A673 (cell line): Measurements from ENCODE around the gene DOCK4. TPM values are rescaled to one million over a fixed set of nuclear protein-coding genes. Genes with fewer than 3 reads are reported as not detected.

Source experiments
- BruUV-seq: library from RNA; stranded (reverse); fragments of 400-500 nt; replicated peaks from 2 replicates; lab custom pipeline; 2021; lab: Mats Ljungman, UMichigan
- CTCF ChIA-PET: fragments of 300-600 bp; sonication (Branson Sonifier 250); formaldehyde crosslinking; loops from one replicate; lab custom pipeline; 2022; ENCODE audit warnings: antibody characterized with exemption; lab: Charles Lee
- POLR2A ChIA-PET: fragments of 300-600 bp; sonication (Branson Sonifier 250); formaldehyde crosslinking; loops from one replicate; lab custom pipeline; 2022; ENCODE audit warnings: antibody characterized with exemption; ENCODE audit not compliant: low non-redundant PET; lab: Charles Lee
- DNase-seq: peaks from one replicate; pipeline ENCODE4 v3.0.0-alpha.2; 2015; ENCODE audit warnings: low spot score
- H3K27ac ChIP-seq: fragments of 200-600 bp; sonication (generic); 2 replicates; pipeline ENCODE4 v1.5.1; 2016; ENCODE audit warnings: mixed run types, low read depth, mild to moderate bottlenecking, mixed read lengths, antibody characterized with exemption, low read length; ENCODE audit not compliant: poor library complexity, severe bottlenecking
- H3K27me3 ChIP-seq: fragments of 200-600 bp; sonication (generic); replicated peaks from 2 replicates; pipeline ENCODE4 v1.6.1; 2017; ENCODE audit warnings: mixed run types, low read depth, mild to moderate bottlenecking, mixed read lengths, antibody characterized with exemption, low read length; ENCODE audit not compliant: insufficient read depth, poor library complexity
- H3K36me3 ChIP-seq: fragments of 200-600 bp; sonication (generic); 2 replicates; pipeline ENCODE4 v1.6.1; 2016; ENCODE audit warnings: mixed run types, mild to moderate bottlenecking, mixed read lengths, antibody characterized with exemption, low read length; ENCODE audit not compliant: insufficient read depth, poor library complexity, severe bottlenecking
- H3K4me1 ChIP-seq: fragments of 200-600 bp; sonication (generic); 2 replicates; pipeline ENCODE4 v1.6.1; 2017; ENCODE audit warnings: mixed run types, mild to moderate bottlenecking, mixed read lengths, antibody characterized with exemption, low read length; ENCODE audit not compliant: insufficient read depth, poor library complexity, severe bottlenecking
- H3K4me3 ChIP-seq: fragments of 200-600 bp; sonication (generic); 2 replicates; pipeline ENCODE4 v1.5.1; 2016; ENCODE audit warnings: low read depth, mixed run types, mild to moderate bottlenecking, mixed read lengths, low read length; ENCODE audit not compliant: poor library complexity, severe bottlenecking
- H3K9me3 ChIP-seq: fragments of 200-600 bp; sonication (generic); 2 replicates; pipeline ENCODE4 v1.6.1; 2016; ENCODE audit warnings: mixed run types, low read depth, mild to moderate bottlenecking, mixed read lengths, antibody characterized with exemption, low read length; ENCODE audit not compliant: poor library complexity, severe bottlenecking
- EZH2 ChIP-seq: fragments of 200-600 bp; sonication (generic); IDR thresholded peaks from 2 replicates; pipeline ENCODE4 v1.6.1; 2017; ENCODE audit warnings: borderline replicate concordance, low read depth, mild to moderate bottlenecking, mixed read lengths, antibody characterized with exemption, low read length; ENCODE audit not compliant: poor library complexity, severe bottlenecking
- intact Hi-C: fragments of 100-400 bp; cut with micrococcal nuclease; formaldehyde crosslinking; loops from one replicate; pipeline ENCODE4 v1.10.0; 2022; ENCODE audit not compliant: unreplicated experiment
- total RNA-seq: library from RNA; stranded (reverse); gene quantifications from 2 replicates; pipeline ENCODE4 v1.2.3, GENCODE V29; 2021
- TF ChIP-seq, protein P1 (sequence below): fragments of 300-800, 200-600 bp; sonication (generic); conservative IDR thresholded peaks from 2 replicates; pipeline ENCODE4 v1.5.1; 2017; ENCODE audit warnings: low read depth, mild to moderate bottlenecking, antibody characterized with exemption, low read length, moderate library complexity, mixed read lengths

Gene DOCK4
- total RNA-seq, 1 experiment from 2014 or later: 28.5 TPM

DNA sequence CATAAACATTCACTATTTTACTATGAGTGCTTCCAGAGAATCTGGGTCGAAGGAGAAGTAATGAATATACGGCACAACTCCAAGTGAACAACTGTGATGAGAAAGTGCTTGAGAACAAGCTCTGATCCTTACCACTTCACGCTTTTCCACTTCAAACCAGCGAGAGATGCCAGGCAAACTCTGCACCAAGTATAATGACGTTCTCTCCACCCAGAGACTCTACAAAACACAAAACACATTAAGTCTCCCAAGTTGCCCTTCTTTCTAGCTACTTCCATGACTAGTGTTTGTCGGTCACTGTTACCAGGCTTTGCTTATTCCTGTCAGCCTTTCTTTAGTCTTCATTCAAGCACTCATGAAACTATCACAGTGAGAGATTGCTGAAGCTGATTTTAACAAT, 450.8 kb downstream of the DOCK4 start:
- Histone ChIP-seq H3K27me3 (no peaks in the 10 kb centered on the region), H3K4me1 (peaks cover 17% of the 10 kb centered on the region), H3K4me3 (no peak overlapping the region), H3K27ac (no peak overlapping the region), H3K36me3 (no peaks in the 10 kb centered on the region), H3K9me3 (no peaks in the 10 kb centered on the region)
- CTCF ChIA-PET: no interaction called here
- intact Hi-C loops: no loop called here
- DNase-seq: no peak
- POLR2A ChIA-PET: no interaction called here
- BruUV-seq: no TSS peak
- TF ChIP-seq EZH2: no peak

DNA sequence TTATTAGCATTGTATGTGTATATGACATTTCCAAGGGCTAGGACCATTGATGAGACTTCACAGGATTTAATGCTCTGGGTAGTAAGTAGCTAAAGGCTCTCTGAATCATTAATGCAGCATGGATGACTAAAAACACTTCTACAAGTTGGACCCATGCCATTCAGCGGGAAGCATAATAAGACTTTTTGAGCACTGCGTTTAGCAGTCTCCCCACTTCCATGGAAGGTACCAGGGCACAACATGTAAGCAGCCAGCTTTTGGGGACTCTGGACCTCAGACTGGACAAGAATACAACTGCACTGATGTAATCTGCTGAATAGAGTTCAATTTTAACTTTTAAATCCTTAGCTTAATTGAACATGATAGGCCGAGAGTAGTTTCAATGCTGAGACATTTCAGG, 452.2 kb downstream of the DOCK4 start:
- Histone ChIP-seq H3K9me3 (no peaks in the 10 kb centered on the region), H3K4me1 (peaks cover 17% of the 10 kb centered on the region), H3K36me3 (no peaks in the 10 kb centered on the region), H3K4me3 (no peak overlapping the region), H3K27ac (no peak overlapping the region), H3K27me3 (no peaks in the 10 kb centered on the region)
- no peak for TF ChIP-seq EZH2
- TF ChIP-seq, protein P1, sequence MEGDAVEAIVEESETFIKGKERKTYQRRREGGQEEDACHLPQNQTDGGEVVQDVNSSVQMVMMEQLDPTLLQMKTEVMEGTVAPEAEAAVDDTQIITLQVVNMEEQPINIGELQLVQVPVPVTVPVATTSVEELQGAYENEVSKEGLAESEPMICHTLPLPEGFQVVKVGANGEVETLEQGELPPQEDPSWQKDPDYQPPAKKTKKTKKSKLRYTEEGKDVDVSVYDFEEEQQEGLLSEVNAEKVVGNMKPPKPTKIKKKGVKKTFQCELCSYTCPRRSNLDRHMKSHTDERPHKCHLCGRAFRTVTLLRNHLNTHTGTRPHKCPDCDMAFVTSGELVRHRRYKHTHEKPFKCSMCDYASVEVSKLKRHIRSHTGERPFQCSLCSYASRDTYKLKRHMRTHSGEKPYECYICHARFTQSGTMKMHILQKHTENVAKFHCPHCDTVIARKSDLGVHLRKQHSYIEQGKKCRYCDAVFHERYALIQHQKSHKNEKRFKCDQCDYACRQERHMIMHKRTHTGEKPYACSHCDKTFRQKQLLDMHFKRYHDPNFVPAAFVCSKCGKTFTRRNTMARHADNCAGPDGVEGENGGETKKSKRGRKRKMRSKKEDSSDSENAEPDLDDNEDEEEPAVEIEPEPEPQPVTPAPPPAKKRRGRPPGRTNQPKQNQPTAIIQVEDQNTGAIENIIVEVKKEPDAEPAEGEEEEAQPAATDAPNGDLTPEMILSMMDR: no peak
- DNase-seq: peak; percentile 49
- ChIA-PET CTCF (interaction anchor here (1.2 to 2.1 kb wide), 2 partner anchors 9 to 101 kb away, joined by 4 to 15 read pairs; no protein-coding TSS in a partner anchor), POLR2A (no interaction called here)
- BruUV-seq: no TSS peak
- intact Hi-C loops: loop anchor here (5.0 kb wide), 1 partner anchor 453 kb away; the partner anchor contains the start of genes DOCK4 and ZNF277

DNA sequence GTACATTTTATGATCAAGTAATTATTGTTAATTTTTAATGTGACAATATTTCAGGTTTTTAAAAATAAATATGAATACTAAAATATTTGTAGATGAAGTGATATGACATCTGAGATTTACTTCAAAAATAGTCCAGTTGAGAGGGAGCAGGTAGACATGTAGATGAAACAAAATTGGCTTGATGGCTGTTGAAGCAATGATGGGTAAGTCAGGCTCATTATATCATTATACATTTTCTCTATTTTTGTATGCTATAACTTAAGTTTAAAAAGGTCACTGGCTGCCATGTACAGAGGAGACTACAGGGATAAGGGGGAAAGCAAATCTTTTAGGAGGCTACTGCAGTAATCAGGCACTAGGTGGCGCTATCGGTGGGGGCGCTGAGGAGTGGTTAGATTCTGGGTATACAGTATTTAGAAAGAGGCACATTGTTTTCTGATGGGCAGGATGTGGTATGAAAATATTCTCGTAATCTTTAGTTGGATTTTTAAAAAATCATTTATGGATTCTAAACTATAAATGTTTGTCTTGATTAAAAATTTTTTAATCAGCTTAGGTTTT, 454.1 kb downstream of the DOCK4 start:
- H3K4me3 ChIP-seq: no peak overlapping the region
- ChIA-PET CTCF (interaction anchor here (0.6 to 2.1 kb wide), 3 partner anchors 23 to 155 kb away, joined by 4 to 15 read pairs (median 5); no protein-coding TSS in a partner anchor), POLR2A (no interaction called here)
- no TSS peak for BruUV-seq
- H3K27me3 ChIP-seq: no peaks in the 10 kb centered on the region
- intact Hi-C loops: loop anchor here (5.0 kb wide), 1 partner anchor 455 kb away; the partner anchor contains the start of genes DOCK4 and ZNF277
- TF ChIP-seq, protein P1: peak; percentile 94
- TF ChIP-seq EZH2: no peak
- peak; percentile 75 for DNase-seq
- no peaks in the 10 kb centered on the region for H3K9me3 ChIP-seq
- no peak overlapping the region for H3K27ac ChIP-seq
- peaks cover 10% of the 10 kb centered on the region for H3K4me1 ChIP-seq
- H3K36me3 ChIP-seq: no peaks in the 10 kb centered on the region
